SK-N-MC (cell line): ENCODE data around the gene DCLK1.

Source experiments
- EZH2 ChIP-seq: fragments of 200-600 bp; sonication (generic); IDR thresholded peaks from one replicate; pipeline ENCODE4 v1.6.1; 2017; ENCODE audit warnings: antibody characterized with exemption
- POLR2AphosphoS5 ChIP-seq: IDR thresholded peaks from 2 replicates; pipeline ENCODE4 v1.6.1; 2012; ENCODE audit warnings: mild to moderate bottlenecking, low read depth, low read length, borderline replicate concordance

- TF ChIP-seq POLR2AphosphoS5 (no peak), EZH2 (no peak)
Observed at GRCh38 chr13:36148446-36148845, 17.3 kb upstream of the DCLK1 start.
